Right kidney (tissue), 1 donor: ENCODE results near the gene CLDN9.
"Not testable (repeated sequence)": the region's sequence is repeated elsewhere in the genome, so short reads cannot be mapped to it uniquely, and the experiment has no call there.

Source experiments
- DNase-seq: peaks from one replicate; pipeline ENCODE4 v3.0.0-alpha.2; 2016

CLDN9 gene

GRCh38 chr16:3030222-3031212, 17.8 kb downstream of the CLDN9 start:
- DNase-seq: no peak

DNA sequence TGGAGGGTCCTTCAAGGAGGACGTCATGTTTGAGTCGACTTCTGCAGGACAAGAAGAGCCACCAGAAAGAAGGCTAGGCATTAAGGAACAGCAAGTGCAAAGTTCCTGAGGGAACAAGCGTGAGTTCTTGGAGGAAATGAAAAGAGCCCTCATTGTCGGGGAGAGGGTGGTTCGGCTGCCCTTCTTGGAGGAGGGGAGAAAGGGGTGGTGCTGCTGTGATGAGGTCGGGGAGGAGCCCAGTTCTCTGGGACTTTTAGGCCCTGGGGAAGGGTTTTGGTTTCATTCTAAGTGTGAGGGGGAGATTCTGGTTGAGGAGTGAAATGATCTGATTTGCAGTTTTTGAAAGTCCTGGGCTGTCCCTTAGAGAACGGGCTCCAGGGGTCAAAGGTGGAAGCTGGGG, 19.9 kb downstream of the CLDN9 start:
- no peak for DNase-seq

- no peak for DNase-seq
These were observed 22.7 kb downstream of the CLDN9 start for GRCh38 chr16:3035289-3035971.

DNA sequence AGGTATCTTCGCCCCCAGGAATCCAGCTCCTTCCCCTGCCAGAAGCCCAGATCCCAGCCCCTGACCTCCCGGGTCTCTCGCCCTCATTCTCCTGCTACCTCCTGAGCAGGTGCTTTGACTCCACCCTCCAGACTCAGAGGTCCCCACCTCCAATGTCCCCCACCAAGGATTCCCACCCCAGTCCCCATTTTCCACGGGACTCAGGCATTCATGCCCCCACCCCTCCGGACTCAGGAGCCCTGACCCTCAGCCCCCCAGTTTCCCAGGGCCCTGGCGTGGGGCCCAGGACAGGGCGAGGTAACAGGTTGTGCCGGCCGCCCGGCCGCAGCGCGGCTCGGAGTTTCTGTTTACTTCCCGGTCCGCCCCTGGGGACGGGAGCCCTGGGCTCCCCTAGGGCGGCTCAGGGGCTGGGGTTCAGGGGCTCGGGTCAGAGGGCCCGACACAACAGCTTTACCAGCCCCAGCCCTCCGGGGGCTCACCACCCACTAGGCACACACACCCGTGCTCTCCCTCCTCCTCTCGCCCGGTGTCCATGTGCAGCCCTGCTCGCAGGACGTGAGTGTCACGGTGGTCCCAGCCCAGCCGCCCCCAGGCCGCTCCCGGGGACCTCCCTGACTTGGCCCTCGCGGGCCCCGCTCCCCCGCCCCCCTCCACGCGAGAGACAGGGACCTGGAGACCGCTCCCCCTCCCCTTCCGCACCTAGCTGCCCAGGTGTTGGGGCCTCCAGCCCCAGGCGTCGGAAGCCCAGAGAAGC, 23.4 kb downstream of the CLDN9 start:
- no peak for DNase-seq

DNA sequence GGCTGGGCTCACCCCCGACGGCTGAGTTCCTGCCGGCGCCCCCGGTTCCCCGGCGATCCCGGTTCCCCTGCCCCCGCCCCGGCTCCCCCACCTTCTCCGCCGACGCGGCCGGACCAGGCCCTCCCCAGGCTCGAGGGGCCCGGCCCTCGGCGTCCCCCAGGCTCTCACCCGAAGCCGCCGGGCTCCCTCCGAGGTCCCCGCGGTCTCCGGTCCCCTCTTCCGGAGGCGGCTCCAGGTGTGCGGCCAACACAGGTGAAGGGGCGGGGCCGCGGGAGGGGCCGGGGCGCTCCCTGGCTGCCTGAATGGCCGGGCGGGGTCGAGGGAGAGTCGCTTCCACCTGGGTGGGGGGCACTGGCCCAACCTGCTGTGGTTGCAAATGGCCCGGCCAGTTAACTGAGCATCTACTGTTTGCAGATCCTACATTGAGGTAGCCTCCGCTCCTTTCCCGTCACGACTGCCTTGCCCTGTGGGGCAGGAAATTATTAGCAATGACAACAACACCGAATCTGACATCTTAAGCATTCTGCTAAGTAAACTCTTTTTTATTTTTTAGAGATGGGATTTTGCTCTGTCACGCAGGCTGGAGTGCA, 24.1 kb downstream of the CLDN9 start, which contains the start of gene BICDL2:
BICDL2 (minus strand) TSS at position 219 of the 590 bp plus-strand sequence. CDS start 1,448 bp downstream, outside the sequence.
- DNase-seq: no peak

DNA sequence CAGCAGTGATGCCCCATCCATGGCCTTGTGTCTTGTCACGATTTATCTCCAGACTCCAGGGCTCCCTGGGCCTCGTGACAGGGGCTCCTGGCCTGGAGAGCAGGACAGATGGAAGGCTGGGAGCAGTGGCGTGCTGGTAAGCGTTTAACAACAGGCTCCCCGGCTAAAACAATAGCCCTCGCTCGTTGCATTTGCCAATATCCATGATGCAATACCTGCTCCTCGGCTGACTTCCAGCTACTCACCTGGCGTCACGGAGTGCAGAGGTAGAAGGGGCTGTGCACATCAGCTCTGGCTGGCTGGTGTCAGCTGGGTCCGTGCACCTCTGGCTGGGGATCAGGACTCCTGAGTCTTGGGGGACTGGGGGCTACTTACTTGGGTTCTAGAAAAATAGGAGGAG, 25.5 kb downstream of the CLDN9 start:
- DNase-seq: no peak

- DNase-seq: no peak
These were observed 26.2 kb downstream of the CLDN9 start for GRCh38 chr16:3038896-3039295.

DNA sequence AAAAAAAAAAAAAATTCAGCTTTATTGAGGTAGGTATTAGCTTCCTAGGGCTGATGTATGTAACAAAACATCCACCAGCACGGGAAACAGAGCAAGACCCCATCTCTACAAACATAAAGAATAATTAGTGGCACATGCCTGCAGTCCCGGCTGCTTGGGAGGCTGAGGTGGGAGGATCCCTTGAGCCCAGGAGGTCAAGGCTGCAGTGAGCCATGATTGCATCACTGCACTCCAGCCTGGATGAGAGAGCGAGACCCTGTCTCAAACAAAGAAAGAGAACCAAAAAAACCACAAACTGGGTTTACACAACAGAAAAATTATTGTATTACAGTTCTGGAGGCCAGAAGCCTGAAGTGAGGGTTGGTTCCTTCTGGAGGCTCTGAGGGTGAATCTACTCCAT, 29.7 kb downstream of the CLDN9 start:
- DNase-seq: no peak

GRCh38 chr16:3044708-3045107, 32.0 kb downstream of the CLDN9 start:
- DNase-seq: no peak

DNA sequence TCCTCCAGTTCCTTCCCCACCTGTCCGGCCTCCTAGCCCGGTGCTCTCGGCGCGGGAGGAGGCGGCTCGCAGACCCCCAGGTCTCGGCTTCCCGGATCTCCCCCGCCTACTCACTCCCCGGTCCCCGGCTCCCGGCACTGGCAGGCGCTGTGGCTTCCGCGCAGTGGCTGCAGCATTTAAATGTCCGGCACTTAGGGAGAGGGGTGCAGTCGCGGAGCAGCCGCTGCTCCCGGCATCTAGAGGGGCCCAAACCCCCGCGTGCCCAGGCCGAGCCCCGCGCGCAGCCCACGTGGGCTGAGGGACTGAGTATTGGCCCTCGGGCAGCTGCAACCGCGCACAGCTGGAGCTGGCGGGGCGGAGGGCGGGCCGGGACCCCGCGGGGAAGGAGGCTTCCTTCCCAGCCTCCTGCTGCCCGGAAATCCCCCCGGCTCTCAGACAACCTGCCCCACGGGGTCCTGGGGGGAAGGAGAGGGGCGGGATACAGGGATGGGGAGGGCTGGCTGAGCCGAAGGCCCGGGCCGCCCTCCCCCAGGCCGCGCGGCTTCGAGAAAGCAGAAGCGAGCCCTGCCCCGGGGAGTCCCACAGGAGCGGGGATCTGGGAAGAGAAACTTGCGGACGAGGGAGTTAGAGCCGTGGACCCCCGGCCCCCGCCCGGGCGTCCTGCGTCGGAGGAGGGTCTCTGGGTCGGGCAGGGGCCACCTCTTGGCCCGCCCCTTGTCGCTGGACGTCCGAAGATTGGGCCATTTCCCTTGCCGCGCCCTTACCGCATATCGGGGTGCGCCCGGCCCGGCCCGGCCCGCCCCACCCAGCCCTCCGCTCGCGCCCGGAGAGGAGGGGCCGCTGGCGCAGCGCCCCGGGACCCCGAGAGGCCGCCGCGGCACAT, 33.3 kb downstream of the CLDN9 start, which contains the start of gene MMP25:
MMP25 (plus strand) TSS at position 804 of the 883 bp plus-strand sequence. CDS start 357 bp downstream, outside the sequence.
- DNase-seq: peak; percentile 63

- DNase-seq: peak; percentile 54
These were observed 34.1 kb downstream of the CLDN9 start for GRCh38 chr16:3046641-3047386.

DNA sequence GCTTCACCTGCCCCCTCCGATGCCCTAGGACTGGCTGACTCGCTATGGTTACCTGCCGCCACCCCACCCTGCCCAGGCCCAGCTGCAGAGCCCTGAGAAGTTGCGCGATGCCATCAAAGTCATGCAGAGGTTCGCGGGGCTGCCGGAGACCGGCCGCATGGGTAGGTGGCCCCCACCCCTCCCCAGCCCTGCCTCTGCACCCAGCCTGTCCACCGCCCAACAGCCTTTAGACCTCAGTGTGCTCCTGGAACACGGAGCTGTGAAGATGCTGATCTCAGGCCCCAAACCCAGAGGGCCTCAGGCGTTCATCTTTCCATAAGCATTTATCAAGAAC, 34.6 kb downstream of the CLDN9 start:
- DNase-seq: no peak

GRCh38 chr16:3049921-3050481, 37.3 kb downstream of the CLDN9 start:
- no peak for DNase-seq

DNA sequence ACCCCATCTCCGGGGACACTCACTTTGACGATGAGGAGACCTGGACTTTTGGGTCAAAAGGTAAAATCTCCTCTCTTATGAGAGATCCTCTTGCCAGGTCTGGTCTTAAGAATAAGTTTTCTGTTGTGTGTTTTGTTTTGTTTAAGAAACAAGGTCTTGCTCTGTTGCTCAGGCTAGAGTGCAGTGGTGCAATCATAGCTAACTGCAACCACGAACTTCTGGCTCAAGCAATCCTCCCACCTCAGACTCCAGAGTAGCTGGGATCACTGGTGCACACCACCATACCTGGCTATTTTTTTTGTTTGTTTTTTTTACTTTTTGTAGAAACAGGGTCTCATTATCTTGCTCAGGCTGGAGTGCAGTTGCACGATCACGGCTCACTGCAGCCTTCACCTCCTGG, 37.8 kb downstream of the CLDN9 start:
- no peak for DNase-seq

- no peak for DNase-seq
These were observed 38.3 kb downstream of the CLDN9 start for GRCh38 chr16:3051009-3051408.

GRCh38 chr16:3051494-3051893, 38.8 kb downstream of the CLDN9 start:
- no peak for DNase-seq

- not testable (repeated sequence) for DNase-seq
These were observed 40.0 kb downstream of the CLDN9 start for GRCh38 chr16:3052571-3053329.

DNA sequence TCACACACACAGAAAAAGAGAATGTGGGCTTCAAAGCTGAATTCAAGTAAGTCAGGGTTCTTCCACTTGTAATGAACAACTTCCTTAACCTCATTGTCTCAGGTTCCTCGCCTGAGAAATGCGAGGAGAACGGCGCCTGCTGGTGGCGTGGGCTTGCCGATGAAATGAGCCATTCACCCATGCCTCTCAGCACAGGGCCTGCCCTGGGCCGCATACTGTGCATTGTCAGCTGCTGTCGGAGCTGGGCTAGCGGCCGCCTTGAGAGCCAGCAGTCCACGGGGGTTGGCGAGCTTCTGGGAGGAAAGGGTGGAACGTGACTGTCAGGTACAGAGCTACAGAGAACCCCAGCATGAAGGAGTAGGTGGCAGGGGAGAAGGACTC, 40.6 kb downstream of the CLDN9 start:
- DNase-seq: not testable (repeated sequence)
